Left ventricle myocardium inferior (tissue), 1 donor: Measurements from ENCODE around the gene CDC42BPA. TPM values are rescaled to one million over a fixed set of nuclear protein-coding genes. Genes with fewer than 3 reads are reported as not detected.

Experiments used
- DNase-seq: peaks from one replicate; pipeline ENCODE4 v3.0.0-alpha.2; 2020
- H3K27ac ChIP-seq: fragments of 200-600 bp; replicated peaks from 2 replicates; pipeline ENCODE4 v1.8.0; 2021
- H3K27me3 ChIP-seq: fragments of 200-600 bp; 2 replicates; pipeline ENCODE4 v1.8.0; 2021; ENCODE audit warnings: low read depth
- H3K36me3 ChIP-seq: fragments of 200-600 bp; 2 replicates; pipeline ENCODE4 v1.8.0; 2021
- H3K4me1 ChIP-seq: fragments of 200-600 bp; 2 replicates; pipeline ENCODE4 v1.8.0; 2021
- H3K4me3 ChIP-seq: fragments of 200-600 bp; 2 replicates; pipeline ENCODE4 v1.8.0; 2021; ENCODE audit warnings: mild to moderate bottlenecking, moderate library complexity
- H3K9me3 ChIP-seq: fragments of 200-600 bp; replicated peaks from 2 replicates; pipeline ENCODE4 v1.8.0; 2021
- CTCF ChIP-seq: fragments of 200-600 bp; IDR thresholded peaks from 2 replicates; pipeline ENCODE4 v1.8.0; 2021; ENCODE audit warnings: antibody characterized with exemption, mild to moderate bottlenecking, borderline replicate concordance
- intact Hi-C: fragments of 100-400 bp; cut with micrococcal nuclease; formaldehyde crosslinking; loops from one replicate; pipeline ENCODE4 v1.11.0; 2022
- total RNA-seq: library from RNA; stranded (reverse); fragmentation: NEBNext Ultra II Directional; extraction: Animal tissue kit (Norgen Biotek cat#: 25700); gene quantifications from one replicate; pipeline ENCODE4 v1.2.1, GENCODE V29; 2021
- donor health status: DM: no; HTN: yes; CAD: no; lungs with severe emphysema.

Gene CDC42BPA
- total RNA-seq, 1 donor from 2014 or later, result 35.1 TPM

- no peaks in the 10 kb centered on the region for H3K27me3 ChIP-seq
- H3K9me3 ChIP-seq, result peaks cover 14% of the 10 kb centered on the region
- intact Hi-C loops, result no loop called here
- peaks cover 84% of the 10 kb centered on the region for H3K4me1 ChIP-seq
- peak overlapping the region; percentile 27 for H3K4me3 ChIP-seq
- peaks cover 28% of the 10 kb centered on the region for H3K36me3 ChIP-seq
- H3K27ac ChIP-seq, result peak overlapping the region; percentile 99
- no peak for TF ChIP-seq CTCF
- DNase-seq, result peak; percentile 25
Observed at GRCh38 chr1:226975259-226976250, 342.7 kb downstream of the CDC42BPA start.

GRCh38 chr1:226974544-226975258 is 343.6 kb downstream of the CDC42BPA start:
- intact Hi-C loops, result no loop called here
- DNase-seq, result peak; percentile 66
- H3K4me3 ChIP-seq, result peak overlapping the region; percentile 27

GRCh38 chr1:226973898-226974543 is 344.3 kb downstream of the CDC42BPA start:
- Histone ChIP-seq H3K27ac (peak overlapping the region; percentile 99), H3K4me1 (peaks cover 81% of the 10 kb centered on the region), H3K4me3 (peak overlapping the region; percentile 27), H3K9me3 (peaks cover 14% of the 10 kb centered on the region), H3K27me3 (no peaks in the 10 kb centered on the region), H3K36me3 (peaks cover 42% of the 10 kb centered on the region)
- intact Hi-C loops, result no loop called here
- peak; percentile 52 for DNase-seq
- TF ChIP-seq CTCF, result peak; percentile 10

More at GRCh38 chr1:226974544-226975258, 343.6 kb downstream of the CDC42BPA start:
- H3K27me3 ChIP-seq, result no peaks in the 10 kb centered on the region
- TF ChIP-seq CTCF, result no peak
- peak overlapping the region; percentile 99 for H3K27ac ChIP-seq
- H3K4me1 ChIP-seq, result peaks cover 80% of the 10 kb centered on the region
- peaks cover 14% of the 10 kb centered on the region for H3K9me3 ChIP-seq
- H3K36me3 ChIP-seq, result peaks cover 36% of the 10 kb centered on the region

GRCh38 chr1:226973371-226973897 is 344.9 kb downstream of the CDC42BPA start:
- Histone ChIP-seq H3K27me3 (no peaks in the 10 kb centered on the region), H3K4me1 (peaks cover 81% of the 10 kb centered on the region), H3K4me3 (peak overlapping the region; percentile 27), H3K36me3 (peaks cover 45% of the 10 kb centered on the region), H3K9me3 (peaks cover 14% of the 10 kb centered on the region), H3K27ac (peak overlapping the region; percentile 99)
- intact Hi-C loops, result no loop called here
- DNase-seq, result peak; percentile 56
- no peak for TF ChIP-seq CTCF

GRCh38 chr1:226972931-226973330 is 345.4 kb downstream of the CDC42BPA start:
- Histone ChIP-seq H3K9me3 (peaks cover 14% of the 10 kb centered on the region), H3K4me1 (peaks cover 81% of the 10 kb centered on the region), H3K4me3 (peak overlapping the region; percentile 27), H3K27ac (peak overlapping the region; percentile 99), H3K36me3 (peaks cover 46% of the 10 kb centered on the region), H3K27me3 (no peaks in the 10 kb centered on the region)
- peak; percentile 63 for DNase-seq
- intact Hi-C loops, result no loop called here
- no peak for TF ChIP-seq CTCF
